ENCODE data around the gene CSF1R.

GRCh38 chr5:150046031-150046430 lies 40.3 kb downstream of the CSF1R start:
- no peak for TF ChIP-seq CTCF (IDR thresholded peaks at IDR 0.05)
- TF ChIP-seq TAF1 (IDR thresholded peaks at IDR 0.05; ENCODE audit: borderline replicate concordance, low read depth, low read length), result no peak
- no peak for TF ChIP-seq EP300 (IDR thresholded peaks at IDR 0.05; ENCODE audit: borderline replicate concordance in 1 of 2, low read depth in 1 of 2, low read length in 1 of 2)
- TF ChIP-seq NFIC (IDR thresholded peaks at IDR 0.05; ENCODE audit: borderline replicate concordance), result no peak
- TF ChIP-seq FOXM1 (IDR thresholded peaks at IDR 0.05; ENCODE audit: low read depth), result no peak
- TF ChIP-seq, protein P1, sequence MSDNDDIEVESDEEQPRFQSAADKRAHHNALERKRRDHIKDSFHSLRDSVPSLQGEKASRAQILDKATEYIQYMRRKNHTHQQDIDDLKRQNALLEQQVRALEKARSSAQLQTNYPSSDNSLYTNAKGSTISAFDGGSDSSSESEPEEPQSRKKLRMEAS (IDR thresholded peaks at IDR 0.05; ENCODE audit: low read depth), result no peak
- no peak for TF ChIP-seq TEAD4 (IDR thresholded peaks at IDR 0.05; ENCODE audit: borderline replicate concordance, insufficient read depth)
- TF ChIP-seq REST (IDR thresholded peaks at IDR 0.05; ENCODE audit: low read depth, low read length), result no peak
- no peak for TF ChIP-seq POLR2AphosphoS5 (IDR thresholded peaks at IDR 0.05; ENCODE audit: low read depth, low read length)
- TF ChIP-seq SMC3 (IDR thresholded peaks at IDR 0.05; ENCODE audit: low read depth, low read length), result no peak
